ENCODE data around the gene SLC23A3. TPM values are rescaled to one million over a fixed set of nuclear protein-coding genes. Genes with fewer than 3 reads are reported as not detected.

SLC23A3 gene
- total RNA-seq, 1 experiment from 2014 or later = 7.1 TPM

DNA sequence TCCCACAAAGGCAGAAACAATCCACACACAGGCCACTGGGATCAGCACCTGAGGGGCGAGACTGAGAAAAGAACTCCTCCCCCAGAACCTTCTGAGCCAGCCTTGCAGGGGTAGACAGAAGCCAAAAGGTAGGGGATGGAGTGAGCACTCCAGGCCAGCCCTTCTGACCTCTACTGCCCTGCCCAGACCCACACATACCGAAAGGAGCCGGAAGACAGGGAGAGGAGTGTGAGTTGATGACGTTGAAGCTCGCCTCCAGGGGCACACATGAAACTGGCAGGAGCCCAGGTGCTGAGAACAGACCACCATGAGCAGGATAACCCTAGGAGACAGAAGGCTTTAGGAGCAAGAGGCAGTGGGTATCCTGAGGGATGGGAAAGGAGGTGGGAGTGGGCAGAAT lies 1.8 kb downstream of the SLC23A3 start:
- Histone ChIP-seq H2AFZ (no peak overlapping the region), H3K4me3 (no peak overlapping the region), H3K27me3 (ENCODE audit: insufficient read depth, low read depth) (no peaks in the 10 kb centered on the region), H3K4me1 (replicated peaks; ENCODE audit: insufficient read depth) (no peaks in the 10 kb centered on the region), H3K36me3 (ENCODE audit: low read depth) (0 out of 2 replicates have a peak, but pooled peaks cover 4% of the 10 kb centered on the region), H3K9me2 (ENCODE audit: insufficient read depth) (no peaks in the 10 kb centered on the region), H4K20me1 (ENCODE audit: insufficient read depth) (no peaks in the 10 kb centered on the region), H3F3A (ENCODE audit: insufficient read depth, low read depth) (peaks cover 16% of the 10 kb centered on the region; the same call in 1 of the 2 replicates), H3K79me2 (ENCODE audit: low read depth) (no peaks in the 10 kb centered on the region), H3K4me2 (no peak overlapping the region), H3K27ac (no peak overlapping the region), H3K9me3 (ENCODE audit: insufficient read depth, low read depth) (no peaks in the 10 kb centered on the region)
- ChIA-PET POLR2A (ENCODE audit: unreplicated experiment) (no interaction called here), CTCF (interaction anchor here (0.6 kb wide), 1 partner anchor 165 kb away, joined by 9 read pairs; no protein-coding TSS in a partner anchor)
- no peak for TF ChIP-seq EZH2 (IDR thresholded peaks at IDR 0.05; ENCODE audit: low read depth)
- intact Hi-C loops (cut with micrococcal nuclease; ENCODE audit: unreplicated experiment) = no loop called here
- DNase-seq = no peak
- BruUV-seq (replicated peaks) = no TSS peak

DNA sequence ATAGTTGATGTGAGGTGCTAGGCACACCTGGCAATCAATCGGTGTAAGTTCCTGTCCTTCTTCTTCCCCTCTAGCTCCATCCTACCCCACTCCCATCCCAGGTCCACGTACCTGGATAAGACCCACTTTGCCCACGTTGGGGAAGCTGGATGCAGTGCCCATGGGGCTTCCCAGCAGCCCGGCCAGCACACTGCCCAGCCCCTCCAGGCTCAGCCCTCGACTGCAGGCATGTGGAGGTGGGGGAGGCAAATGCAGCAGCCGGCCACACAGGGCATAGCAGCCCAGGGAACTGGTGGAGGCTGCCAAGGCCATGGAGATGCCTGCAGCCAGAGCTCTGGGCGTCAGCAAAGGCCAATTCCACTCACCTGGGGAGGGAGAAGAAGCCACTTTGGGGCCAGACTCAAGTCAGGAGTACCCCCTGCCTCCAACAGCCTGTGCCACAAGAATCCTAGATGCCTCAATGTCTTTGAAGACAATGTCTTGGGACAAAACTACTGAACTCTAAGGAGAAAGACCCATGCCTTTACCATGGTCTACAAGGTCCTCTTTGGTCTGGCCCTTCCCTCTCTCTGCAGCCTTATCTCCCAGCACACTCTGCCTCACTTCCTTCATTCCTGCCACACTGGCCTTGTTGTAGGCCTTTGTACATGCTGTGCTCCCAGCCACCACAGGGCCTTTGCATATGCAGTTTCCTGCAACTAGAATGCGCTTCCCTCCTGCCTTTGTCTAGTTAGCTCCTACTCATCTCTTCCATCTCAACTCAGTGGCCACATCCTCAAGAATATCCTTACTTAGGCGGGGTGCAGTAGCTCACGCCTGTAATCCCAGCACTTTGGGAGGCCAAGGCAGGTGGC lies 4.5 kb downstream of the SLC23A3 start:
- no peak overlapping the region for H3K4me3 ChIP-seq
- no peaks in the 10 kb centered on the region for H3K79me2 ChIP-seq (ENCODE audit: low read depth)
- H3K27me3 ChIP-seq (ENCODE audit: insufficient read depth, low read depth) = no peaks in the 10 kb centered on the region
- no TSS peak for BruUV-seq (replicated peaks)
- no peak overlapping the region for H3K27ac ChIP-seq
- no peaks in the 10 kb centered on the region for H3K9me3 ChIP-seq (ENCODE audit: insufficient read depth, low read depth)
- H3F3A ChIP-seq (ENCODE audit: insufficient read depth, low read depth) = no peaks in the 10 kb centered on the region
- no peaks in the 10 kb centered on the region for H4K20me1 ChIP-seq (ENCODE audit: insufficient read depth)
- no peak for DNase-seq
- no peaks in the 10 kb centered on the region for H3K9me2 ChIP-seq (ENCODE audit: insufficient read depth)
- H2AFZ ChIP-seq = no peak overlapping the region
- POLR2A ChIA-PET (ENCODE audit: unreplicated experiment) = no interaction called here
- intact Hi-C loops (cut with micrococcal nuclease; ENCODE audit: unreplicated experiment) = no loop called here
- H3K4me2 ChIP-seq = no peak overlapping the region
- 0 out of 2 replicates have a peak, but pooled peaks cover 8% of the 10 kb centered on the region for H3K4me1 ChIP-seq (replicated peaks; ENCODE audit: insufficient read depth)
- CTCF ChIA-PET = no interaction called here
- H3K36me3 ChIP-seq (ENCODE audit: low read depth) = no peaks in the 10 kb centered on the region
- TF ChIP-seq CTCF (conservative IDR thresholded peaks at IDR 0.05) = no peak
- no peak for TF ChIP-seq EZH2 (IDR thresholded peaks at IDR 0.05; ENCODE audit: low read depth)

DNA sequence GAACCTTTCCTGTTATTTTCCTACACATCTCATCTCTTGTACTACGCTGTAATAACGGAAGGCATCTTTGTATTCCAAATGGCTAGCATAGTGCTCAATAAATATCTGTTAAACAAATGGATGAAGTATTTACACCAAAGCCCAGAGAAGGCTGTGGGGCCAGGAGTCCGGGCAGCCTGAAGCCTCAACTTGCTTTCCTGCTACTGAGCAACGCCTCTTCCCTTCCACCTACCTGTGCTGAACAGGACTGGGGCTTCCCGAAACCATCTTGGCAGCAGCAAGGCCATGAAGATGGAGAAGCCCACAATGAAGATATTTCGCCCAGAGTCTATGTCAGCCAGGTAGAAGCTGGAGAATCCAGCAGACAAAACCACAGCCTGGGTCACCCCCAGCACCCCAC lies 6.7 kb downstream of the SLC23A3 start:
- TF ChIP-seq EZH2 (IDR thresholded peaks at IDR 0.05; ENCODE audit: low read depth) = no peak
- TF ChIP-seq CTCF (conservative IDR thresholded peaks at IDR 0.05) = no peak
- Histone ChIP-seq H3K79me2 (ENCODE audit: low read depth) (no peaks in the 10 kb centered on the region), H3K4me2 (no peak overlapping the region), H3K36me3 (ENCODE audit: low read depth) (no peaks in the 10 kb centered on the region), H2AFZ (no peak overlapping the region), H3K27me3 (ENCODE audit: insufficient read depth, low read depth) (no peaks in the 10 kb centered on the region), H4K20me1 (ENCODE audit: insufficient read depth) (no peaks in the 10 kb centered on the region), H3K27ac (no peak overlapping the region), H3K4me3 (no peak overlapping the region), H3F3A (ENCODE audit: insufficient read depth, low read depth) (no peaks in the 10 kb centered on the region), H3K4me1 (replicated peaks; ENCODE audit: insufficient read depth) (0 out of 2 replicates have a peak, but pooled peaks cover 8% of the 10 kb centered on the region), H3K9me3 (ENCODE audit: insufficient read depth, low read depth) (no peaks in the 10 kb centered on the region), H3K9me2 (ENCODE audit: insufficient read depth) (no peaks in the 10 kb centered on the region)
- CTCF ChIA-PET = no interaction called here
- BruUV-seq (replicated peaks) = no TSS peak
- DNase-seq = no peak
- POLR2A ChIA-PET (ENCODE audit: unreplicated experiment) = no interaction called here
- intact Hi-C loops (cut with micrococcal nuclease; ENCODE audit: unreplicated experiment) = loop anchor here (5.0 kb wide), 1 partner anchor 524 kb away; no protein-coding TSS in a partner anchor

Data from PC-9 (cell line).